AG04450 (cell line): ENCODE results near the gene ITPRIPL1. TPM values are rescaled to one million over a fixed set of nuclear protein-coding genes. Genes with fewer than 3 reads are reported as not detected.
A peak's percentile ranks its signal among the peaks of the same experiment; 100 is the strongest.

ENCODE experiments used
- CTCF ChIA-PET: fragments of 300-600, 350-600 bp; formaldehyde crosslinking; extraction: SDS; loops from one replicate; lab custom pipeline; 2022; ENCODE audit warnings: antibody characterized with exemption, inconsistent platforms; lab: Charles Lee
- POLR2A ChIA-PET: fragments of 350-600 bp; formaldehyde crosslinking; extraction: SDS; loops from one replicate; lab custom pipeline; 2021; ENCODE audit warnings: antibody characterized with exemption, inconsistent platforms; lab: Yijun Ruan, JAX
- DNase-seq: peaks from one replicate; pipeline ENCODE4 v3.0.0-alpha.2; 2011; ENCODE audit warnings: low read depth, low spot score
- H3K27ac ChIP-seq: one replicate; pipeline ENCODE4 v1.5.1; 2012; ENCODE audit warnings: low read depth, low read length, control low read depth
- H3K27me3 ChIP-seq: one replicate; pipeline ENCODE4 v1.6.0; 2012; ENCODE audit warnings: low read length; ENCODE audit not compliant: control insufficient read depth, insufficient read depth
- H3K4me3 ChIP-seq: 2 replicates; pipeline ENCODE4 v1.5.1; 2011; ENCODE audit warnings: mild to moderate bottlenecking, low read depth, low read length, control low read depth
- H3K9me3 ChIP-seq: 2 replicates; pipeline ENCODE4 v1.5.1; 2012; ENCODE audit warnings: low read length; ENCODE audit not compliant: control insufficient read depth, insufficient read depth
- CTCF ChIP-seq: IDR thresholded peaks from 2 replicates; pipeline ENCODE4 v1.5.1; 2011; ENCODE audit warnings: low read depth, low read length, control low read depth, inconsistent platforms
- polyA plus RNA-seq: library from polyadenylated mRNA; depleted of rRNA; stranded (reverse); fragments of >200 nt; gene quantifications from 2 replicates; pipeline ENCODE4 v1.2.3, GENCODE V29; 2011

The ITPRIPL1 gene
- polyA plus RNA-seq, 1 experiment: 3.7 TPM

DNA sequence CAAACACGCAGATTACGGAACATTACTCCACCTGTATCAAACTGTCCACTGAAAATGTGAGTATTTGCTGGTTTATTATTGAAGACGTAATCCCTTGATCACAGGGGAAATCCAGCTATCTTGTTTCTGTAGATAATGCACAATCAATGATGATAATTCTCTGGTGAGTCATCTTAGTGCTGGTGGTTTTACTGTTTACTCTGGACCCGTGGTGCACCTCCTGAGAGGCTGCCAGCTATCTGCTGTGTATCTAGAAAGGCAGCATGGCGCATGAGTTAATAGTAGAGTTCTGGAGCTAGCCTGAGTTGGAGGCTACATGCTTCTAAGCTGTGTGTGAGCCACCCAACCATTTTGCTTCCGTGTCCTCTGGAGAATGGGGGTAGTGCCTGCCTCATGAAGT is 17.0 kb downstream of the ITPRIPL1 start:
- POLR2A ChIA-PET: interaction anchor here (1.1 kb wide), 1 partner anchor 48 kb away, joined by 4 read pairs; no protein-coding TSS in a partner anchor
- no peak for TF ChIP-seq CTCF
- no peak overlapping the region for H3K27ac ChIP-seq
- H3K27me3 ChIP-seq: no peaks in the 10 kb centered on the region
- CTCF ChIA-PET: interaction anchor here (0.7 to 1.5 kb wide), 4 partner anchors 21 to 350 kb away, joined by 4 to 6 read pairs (median 4); no protein-coding TSS in a partner anchor
- DNase-seq: peak; percentile 71
- H3K9me3 ChIP-seq: no peaks in the 10 kb centered on the region
- no peak overlapping the region for H3K4me3 ChIP-seq

GRCh38 chr2:96344011-96344410 is 18.9 kb downstream of the ITPRIPL1 start:
- no peak for DNase-seq
- H3K27me3 ChIP-seq: no peaks in the 10 kb centered on the region
- no peaks in the 10 kb centered on the region for H3K9me3 ChIP-seq
- H3K27ac ChIP-seq: no peak overlapping the region
- H3K4me3 ChIP-seq: no peak overlapping the region
- no peak for TF ChIP-seq CTCF
- ChIA-PET POLR2A (no interaction called here), CTCF (interaction anchor here (1.4 kb wide), 1 partner anchor 165 kb away, joined by 4 read pairs; no protein-coding TSS in a partner anchor)

DNA sequence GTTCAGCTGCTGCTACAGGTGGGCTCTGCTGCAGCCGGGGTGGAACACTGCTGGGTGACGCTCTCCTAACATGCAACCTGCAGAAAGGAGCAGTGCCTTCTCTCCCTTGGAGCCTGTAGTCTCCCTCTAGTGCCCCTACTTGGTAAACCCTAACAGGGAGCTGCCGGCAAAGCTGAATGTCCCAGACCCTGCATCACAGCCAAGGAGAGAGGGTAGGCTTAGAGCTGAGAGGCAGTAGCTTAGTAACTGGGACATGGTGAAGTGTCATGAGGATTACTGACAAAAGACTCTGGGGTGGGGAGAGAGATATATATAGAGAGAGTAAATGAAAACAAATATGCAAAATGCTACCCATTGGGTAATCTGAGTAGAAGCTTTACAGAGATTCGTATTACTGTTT is 20.3 kb downstream of the ITPRIPL1 start:
- no peak for DNase-seq
- Histone ChIP-seq H3K9me3 (no peaks in the 10 kb centered on the region), H3K27me3 (no peaks in the 10 kb centered on the region), H3K27ac (no peak overlapping the region), H3K4me3 (no peak overlapping the region)
- peak; percentile 26; the same call in 1 of the 2 replicates for TF ChIP-seq CTCF
- ChIA-PET CTCF (interaction anchor here (0.8 to 1.7 kb wide), 2 partner anchors 10 to 353 kb away, joined by 3 to 5 read pairs; no protein-coding TSS in a partner anchor), POLR2A (no interaction called here)

DNA sequence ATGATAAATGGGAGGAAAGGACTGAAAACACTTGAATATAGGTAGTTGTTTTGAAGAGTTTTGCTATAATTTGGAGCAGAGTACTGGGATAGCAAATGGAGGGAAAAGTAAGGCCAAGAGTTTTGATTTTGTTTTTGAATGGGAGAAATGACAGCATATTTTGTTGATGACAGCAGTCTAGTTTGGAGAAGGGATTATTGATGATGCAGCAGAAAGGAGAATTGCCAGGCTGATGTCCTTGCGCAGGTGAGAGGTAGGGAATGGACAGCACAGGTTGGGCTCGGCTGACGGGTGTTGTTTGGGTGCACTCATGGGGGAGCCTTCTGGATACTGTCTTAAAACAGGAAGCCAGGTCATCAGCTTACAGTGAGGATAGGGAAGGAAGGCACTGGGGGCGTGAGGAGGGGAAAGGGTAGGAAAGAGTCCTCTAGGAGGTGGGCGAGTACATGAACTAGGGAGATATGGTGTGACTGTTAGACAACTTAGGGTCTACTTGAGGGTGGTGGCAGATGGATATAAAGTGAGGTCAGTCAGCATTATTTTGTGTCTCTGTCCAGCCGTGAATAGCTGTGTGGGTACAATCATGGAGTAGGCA is 20.8 kb downstream of the ITPRIPL1 start:
- ChIA-PET CTCF (interaction anchor here (0.8 to 1.7 kb wide), 2 partner anchors 9 to 353 kb away, joined by 3 to 5 read pairs; no protein-coding TSS in a partner anchor), POLR2A (no interaction called here)
- Histone ChIP-seq H3K27me3 (no peaks in the 10 kb centered on the region), H3K27ac (no peak overlapping the region), H3K4me3 (no peak overlapping the region), H3K9me3 (no peaks in the 10 kb centered on the region)
- no peak for DNase-seq
- no peak for TF ChIP-seq CTCF

DNA sequence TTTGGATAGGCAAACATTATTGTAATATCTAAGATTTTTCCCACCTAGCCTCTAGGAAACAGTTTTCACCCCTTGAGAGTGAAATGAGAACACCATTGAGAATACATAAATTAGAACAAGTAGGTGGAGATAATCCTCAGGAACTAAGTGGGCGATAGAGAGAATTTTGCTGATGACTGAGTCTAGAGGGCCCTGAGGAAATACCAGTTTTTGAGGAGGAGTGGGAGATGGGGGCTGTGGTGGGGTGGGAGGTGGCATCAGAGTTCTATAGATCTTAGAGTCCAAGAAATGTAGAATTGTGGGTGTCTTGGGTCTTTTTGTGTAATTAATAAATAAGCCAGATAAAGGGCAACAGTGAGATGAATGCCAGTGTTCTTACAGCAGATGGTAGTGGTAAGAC is 22.3 kb downstream of the ITPRIPL1 start:
- Histone ChIP-seq H3K4me3 (no peak overlapping the region), H3K27ac (no peak overlapping the region), H3K9me3 (no peaks in the 10 kb centered on the region), H3K27me3 (no peaks in the 10 kb centered on the region)
- no peak for DNase-seq
- ChIA-PET POLR2A (no interaction called here), CTCF (no interaction called here)
- TF ChIP-seq CTCF: no peak
